ENCODE measurements around the gene GRID1. TPM values are rescaled to one million over a fixed set of nuclear protein-coding genes. Genes with fewer than 3 reads are reported as not detected.

The GRID1 gene
- polyA plus RNA-seq, 1 donor (not counting 4 experiments of a cell fraction or from before 2014, with no cell fraction given): 0.01 TPM

DNA sequence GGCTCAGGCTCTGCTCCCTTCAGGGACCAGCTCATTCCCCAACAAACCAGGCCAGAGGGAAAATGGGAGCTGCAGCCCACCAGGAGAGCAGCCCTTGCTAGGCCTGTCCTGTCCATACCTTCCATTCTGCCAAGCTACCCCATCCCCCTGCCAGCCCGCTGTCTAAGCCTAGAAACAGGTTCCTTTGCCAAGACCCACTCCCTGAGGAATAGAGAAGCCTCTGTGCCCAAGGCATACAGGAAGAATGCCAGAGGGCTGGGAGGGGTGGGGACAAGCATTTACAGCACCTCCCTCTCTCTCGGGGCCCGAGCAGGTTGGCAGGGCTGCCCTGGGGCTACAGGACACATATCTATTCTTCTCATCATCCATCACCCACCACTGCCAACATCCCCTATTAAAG, 178.3 kb downstream of the GRID1 start:
- dilution Hi-C loops (cut with MboI; ENCODE audit: extremely low pct_ligation_motif_present, low sequenced_read_pairs): no loop called here
- no peaks in the 10 kb centered on the region for H3K36me3 ChIP-seq (ENCODE audit: control insufficient read depth in 2 of 2, extremely low read depth in 1 of 2, insufficient read depth in 2 of 2, low read length in 2 of 2)
- TF ChIP-seq EZH2 (IDR thresholded peaks at IDR 0.05; ENCODE audit: low read length): no peak
- TF ChIP-seq, protein P1, sequence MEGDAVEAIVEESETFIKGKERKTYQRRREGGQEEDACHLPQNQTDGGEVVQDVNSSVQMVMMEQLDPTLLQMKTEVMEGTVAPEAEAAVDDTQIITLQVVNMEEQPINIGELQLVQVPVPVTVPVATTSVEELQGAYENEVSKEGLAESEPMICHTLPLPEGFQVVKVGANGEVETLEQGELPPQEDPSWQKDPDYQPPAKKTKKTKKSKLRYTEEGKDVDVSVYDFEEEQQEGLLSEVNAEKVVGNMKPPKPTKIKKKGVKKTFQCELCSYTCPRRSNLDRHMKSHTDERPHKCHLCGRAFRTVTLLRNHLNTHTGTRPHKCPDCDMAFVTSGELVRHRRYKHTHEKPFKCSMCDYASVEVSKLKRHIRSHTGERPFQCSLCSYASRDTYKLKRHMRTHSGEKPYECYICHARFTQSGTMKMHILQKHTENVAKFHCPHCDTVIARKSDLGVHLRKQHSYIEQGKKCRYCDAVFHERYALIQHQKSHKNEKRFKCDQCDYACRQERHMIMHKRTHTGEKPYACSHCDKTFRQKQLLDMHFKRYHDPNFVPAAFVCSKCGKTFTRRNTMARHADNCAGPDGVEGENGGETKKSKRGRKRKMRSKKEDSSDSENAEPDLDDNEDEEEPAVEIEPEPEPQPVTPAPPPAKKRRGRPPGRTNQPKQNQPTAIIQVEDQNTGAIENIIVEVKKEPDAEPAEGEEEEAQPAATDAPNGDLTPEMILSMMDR (optimal IDR thresholded peaks at IDR 0.05 in 1 of 3, IDR thresholded peaks at IDR 0.05 in 1 of 3, conservative IDR thresholded peaks at IDR 0.05 in 1 of 3; ENCODE audit: extremely low read depth in 1 of 3, insufficient read depth in 2 of 3, low read length in 3 of 3): no peak
- H3K27ac ChIP-seq (ENCODE audit: control insufficient read depth, insufficient read depth, low read length): no peak overlapping the region
- no peak for DNase-seq (ENCODE audit: low read depth, low spot score)
- H3K79me2 ChIP-seq (ENCODE audit: control insufficient read depth, insufficient read depth, low read length): no peaks in the 10 kb centered on the region
- no peaks in the 10 kb centered on the region for H3K9me3 ChIP-seq (ENCODE audit: control insufficient read depth, low read depth, low read length)
- FAIRE-seq: no peak
- no peak overlapping the region for H3K4me2 ChIP-seq (ENCODE audit: control insufficient read depth, extremely low read depth, insufficient read depth, low read depth, low read length)
- H2AFZ ChIP-seq (ENCODE audit: control insufficient read depth, low read length): no peak overlapping the region
- no peak overlapping the region for H3K4me3 ChIP-seq (ENCODE audit: control insufficient read depth in 2 of 3, extremely low read depth in 1 of 3, insufficient read depth in 2 of 3, low read depth in 1 of 3, low read length in 3 of 3)
- no peaks in the 10 kb centered on the region for H3K9me1 ChIP-seq (ENCODE audit: control insufficient read depth, extremely low read depth, insufficient read depth, low read length)
- H3K4me1 ChIP-seq (ENCODE audit: control insufficient read depth, extremely low read depth, insufficient read depth, low read length): no peaks in the 10 kb centered on the region
- no peak overlapping the region for H3K9ac ChIP-seq (ENCODE audit: control insufficient read depth, extremely low read depth, insufficient read depth, low read length)
- no peaks in the 10 kb centered on the region for H3K27me3 ChIP-seq (ENCODE audit: control insufficient read depth, extremely low read depth, insufficient read depth, low read length)
- H4K20me1 ChIP-seq (ENCODE audit: control insufficient read depth, extremely low read depth, insufficient read depth, low read length): no peaks in the 10 kb centered on the region

DNA sequence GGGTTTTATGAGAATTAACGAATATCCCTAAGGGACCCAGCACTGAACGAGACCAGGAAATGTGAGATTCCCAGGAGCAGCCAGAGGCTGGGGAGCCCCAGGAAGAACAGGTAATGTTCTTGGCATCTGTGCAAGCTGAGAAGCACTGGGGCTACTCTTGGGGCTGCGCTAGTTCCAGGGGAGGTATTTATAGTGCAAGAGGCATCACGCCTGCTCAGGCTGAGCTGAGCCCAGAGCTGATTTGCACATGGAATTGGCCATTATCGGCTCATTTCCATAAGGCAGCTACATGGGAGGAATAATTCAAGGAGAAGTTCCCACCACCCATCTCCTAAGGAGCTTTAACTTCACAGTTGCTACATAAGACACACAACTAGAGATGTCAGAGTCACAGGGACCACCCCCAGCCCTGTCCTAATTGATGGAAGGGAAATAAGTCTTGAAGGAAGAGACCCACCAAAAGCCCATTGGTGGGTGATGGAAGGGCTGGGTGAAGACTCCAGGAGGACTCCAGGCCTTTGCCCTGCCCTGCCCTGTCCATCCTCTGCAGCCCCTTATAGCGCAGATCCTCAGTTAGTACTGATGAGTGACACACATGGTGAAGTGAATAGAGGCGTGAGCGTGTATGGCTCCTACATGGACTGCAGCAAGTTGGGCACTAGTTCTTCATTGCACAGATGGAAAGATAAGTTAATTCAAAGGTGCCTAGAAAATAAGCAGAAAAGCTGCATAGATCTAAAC, 178.9 kb downstream of the GRID1 start:
- DNase-seq (ENCODE audit: low read depth, low spot score): no peak
- no peak overlapping the region for H2AFZ ChIP-seq (ENCODE audit: control insufficient read depth, low read length)
- FAIRE-seq: no peak
- no peaks in the 10 kb centered on the region for H3K27me3 ChIP-seq (ENCODE audit: control insufficient read depth, extremely low read depth, insufficient read depth, low read length)
- H3K9me1 ChIP-seq (ENCODE audit: control insufficient read depth, extremely low read depth, insufficient read depth, low read length): no peaks in the 10 kb centered on the region
- no peaks in the 10 kb centered on the region for H3K9me3 ChIP-seq (ENCODE audit: control insufficient read depth, low read depth, low read length)
- no peak overlapping the region for H3K9ac ChIP-seq (ENCODE audit: control insufficient read depth, extremely low read depth, insufficient read depth, low read length)
- dilution Hi-C loops (cut with MboI; ENCODE audit: extremely low pct_ligation_motif_present, low sequenced_read_pairs): no loop called here
- no peaks in the 10 kb centered on the region for H3K36me3 ChIP-seq (ENCODE audit: control insufficient read depth in 2 of 2, extremely low read depth in 1 of 2, insufficient read depth in 2 of 2, low read length in 2 of 2)
- TF ChIP-seq, protein P1 (optimal IDR thresholded peaks at IDR 0.05 in 1 of 3, IDR thresholded peaks at IDR 0.05 in 1 of 3, conservative IDR thresholded peaks at IDR 0.05 in 1 of 3; ENCODE audit: extremely low read depth in 1 of 3, insufficient read depth in 2 of 3, low read length in 3 of 3): no peak
- no peak for TF ChIP-seq EZH2 (IDR thresholded peaks at IDR 0.05; ENCODE audit: low read length)
- no peaks in the 10 kb centered on the region for H3K79me2 ChIP-seq (ENCODE audit: control insufficient read depth, insufficient read depth, low read length)
- no peak overlapping the region for H3K27ac ChIP-seq (ENCODE audit: control insufficient read depth, insufficient read depth, low read length)
- H3K4me2 ChIP-seq (ENCODE audit: control insufficient read depth, extremely low read depth, insufficient read depth, low read depth, low read length): no peak overlapping the region
- no peaks in the 10 kb centered on the region for H4K20me1 ChIP-seq (ENCODE audit: control insufficient read depth, extremely low read depth, insufficient read depth, low read length)
- no peak overlapping the region for H3K4me3 ChIP-seq (ENCODE audit: control insufficient read depth in 2 of 3, extremely low read depth in 1 of 3, insufficient read depth in 2 of 3, low read depth in 1 of 3, low read length in 3 of 3)
- H3K4me1 ChIP-seq (ENCODE audit: control insufficient read depth, extremely low read depth, insufficient read depth, low read length): no peaks in the 10 kb centered on the region
